Stomach smooth muscle (tissue), 2 donors: ENCODE data around the gene CLCN4.

Source experiments
- H3K27ac ChIP-seq: one replicate; pipeline ENCODE4 v1.7.0; 2013; ENCODE audit warnings: mild to moderate bottlenecking, low read length, inconsistent platforms
- H3K27me3 ChIP-seq, 2 donors: one replicate each; pipeline ENCODE4 v1.7.0; 2013; ENCODE audit warnings: low read length in 2 of 2; ENCODE audit not compliant: insufficient read depth in 2 of 2, control insufficient read depth in 1 of 2
- H3K36me3 ChIP-seq, 2 donors: one replicate each; pipeline ENCODE4 v1.7.0; 2013; ENCODE audit warnings: low read length in 2 of 2; ENCODE audit not compliant: control insufficient read depth in 2 of 2, insufficient read depth in 2 of 2
- H3K4me1 ChIP-seq: one replicate; pipeline ENCODE4 v1.7.0; 2013; ENCODE audit warnings: low read length; ENCODE audit not compliant: control insufficient read depth, insufficient read depth
- H3K4me3 ChIP-seq, 2 donors: one replicate each; pipeline ENCODE4 v1.7.0; 2013; ENCODE audit warnings: low read length in 2 of 2
- H3K9ac ChIP-seq, 2 donors: one replicate each; pipeline ENCODE4 v1.7.0; 2013; ENCODE audit warnings: low read length in 2 of 2, mild to moderate bottlenecking in 1 of 2
- H3K9me3 ChIP-seq, 2 donors: one replicate each; pipeline ENCODE4 v1.7.0; 2013; ENCODE audit warnings: low read length in 2 of 2; ENCODE audit not compliant: control insufficient read depth in 2 of 2
- donor health status: healthy.
- donor health status: Pancreatic carcinoma.

The CLCN4 gene

GRCh38 chrX:10156199-10157031, at the start of gene CLCN4:
CLCN4 (plus strand) TSS chrX:10156975; CDS start chrX:10185033, 28,058 bp downstream.
- Histone ChIP-seq H3K27ac (no peak within 1 kb of the TSS), H3K9ac (peak within 1 kb of the TSS in 1 of 2 donors; percentile 15), H3K36me3 (no peaks in the 10 kb centered on the region)

GRCh38 chrX:10107483-10107882, 49.3 kb upstream of the CLCN4 start:
- Histone ChIP-seq H3K4me1 (peaks cover 47% of the 10 kb centered on the region), H3K9ac (peak overlapping the region in 1 of 2 donors; percentile 22), H3K9me3 (peaks cover 0 to 3% of the 10 kb centered on the region in 2 donors), H3K4me3 (peak overlapping the region in 1 of 2 donors; percentile 8), H3K27ac (peak overlapping the region; percentile 81), H3K27me3 (peaks cover 0 to 2% of the 10 kb centered on the region in 2 donors), H3K36me3 (peaks cover 0 to 4% of the 10 kb centered on the region in 2 donors)

More at GRCh38 chrX:10156199-10157031, at the start of gene CLCN4:
- peaks cover 0 to 4% of the 10 kb centered on the region in 2 donors for H3K9me3 ChIP-seq
- H3K27me3 ChIP-seq: peaks cover 4 to 25% of the 10 kb centered on the region in 2 donors
- H3K4me3 ChIP-seq: peak within 1 kb of the TSS in 1 of 2 donors; percentile 54
- H3K4me1 ChIP-seq: peaks cover 7% of the 10 kb centered on the region

GRCh38 chrX:10108288-10108687, 48.5 kb upstream of the CLCN4 start:
- Histone ChIP-seq H3K36me3 (peaks cover 0 to under 1% of the 10 kb centered on the region in 2 donors), H3K4me1 (peaks cover 49% of the 10 kb centered on the region), H3K4me3 (no peak overlapping the region), H3K27me3 (peaks cover 0 to 3% of the 10 kb centered on the region in 2 donors), H3K9ac (peak overlapping the region in 1 of 2 donors; percentile 5), H3K9me3 (peaks cover 0 to 3% of the 10 kb centered on the region in 2 donors), H3K27ac (peak overlapping the region; percentile 84)

GRCh38 chrX:10109695-10110094, 47.1 kb upstream of the CLCN4 start:
- Histone ChIP-seq H3K27ac (peak overlapping the region; percentile 84), H3K4me1 (peaks cover 49% of the 10 kb centered on the region), H3K4me3 (peak overlapping the region in 1 of 2 donors; percentile 44)

GRCh38 chrX:10110316-10110935, 46.3 kb upstream of the CLCN4 start:
- no peaks in the 10 kb centered on the region for H3K36me3 ChIP-seq
- peak overlapping the region; percentile 20 to 55 for H3K9ac ChIP-seq
- H3K27ac ChIP-seq: peak overlapping the region; percentile 84
- peaks cover 0 to 4% of the 10 kb centered on the region in 2 donors for H3K27me3 ChIP-seq
- H3K4me3 ChIP-seq: peak overlapping the region in 1 of 2 donors; percentile 44
- no peaks in the 10 kb centered on the region for H3K9me3 ChIP-seq
- H3K4me1 ChIP-seq: peaks cover 54% of the 10 kb centered on the region

More at GRCh38 chrX:10109695-10110094, 47.1 kb upstream of the CLCN4 start:
- peaks cover 0 to 4% of the 10 kb centered on the region in 2 donors for H3K27me3 ChIP-seq
- no peaks in the 10 kb centered on the region for H3K9me3 ChIP-seq
- H3K9ac ChIP-seq: no peak overlapping the region
- H3K36me3 ChIP-seq: no peaks in the 10 kb centered on the region

GRCh38 chrX:10110984-10111363, 45.8 kb upstream of the CLCN4 start:
- H3K36me3 ChIP-seq: no peaks in the 10 kb centered on the region
- peak overlapping the region; percentile 20 to 55 for H3K9ac ChIP-seq
- peaks cover 0 to 4% of the 10 kb centered on the region in 2 donors for H3K27me3 ChIP-seq
- peaks cover 54% of the 10 kb centered on the region for H3K4me1 ChIP-seq
- peak overlapping the region; percentile 84 for H3K27ac ChIP-seq
- H3K9me3 ChIP-seq: no peaks in the 10 kb centered on the region
- peak overlapping the region in 1 of 2 donors; percentile 15 for H3K4me3 ChIP-seq

- Histone ChIP-seq H3K36me3 (no peaks in the 10 kb centered on the region), H3K27ac (peak overlapping the region; percentile 84), H3K4me3 (peak overlapping the region in 1 of 2 donors; percentile 29), H3K9ac (peak overlapping the region in 1 of 2 donors; percentile 5), H3K9me3 (no peaks in the 10 kb centered on the region), H3K27me3 (peaks cover 0 to 4% of the 10 kb centered on the region in 2 donors), H3K4me1 (peaks cover 50% of the 10 kb centered on the region)
Measured at GRCh38 chrX:10111364-10112148, 45.2 kb upstream of the CLCN4 start.

- Histone ChIP-seq H3K27me3 (peaks cover 0 to 3% of the 10 kb centered on the region in 2 donors), H3K4me3 (no peak overlapping the region), H3K4me1 (peaks cover 45% of the 10 kb centered on the region), H3K9me3 (no peaks in the 10 kb centered on the region), H3K27ac (peak overlapping the region; percentile 84), H3K9ac (no peak overlapping the region), H3K36me3 (peaks cover 0 to under 1% of the 10 kb centered on the region in 2 donors)
Measured at GRCh38 chrX:10112510-10112909, 44.3 kb upstream of the CLCN4 start.

- H3K4me3 ChIP-seq: no peak overlapping the region
- peaks cover 39% of the 10 kb centered on the region for H3K4me1 ChIP-seq
- H3K9me3 ChIP-seq: no peaks in the 10 kb centered on the region
- peak overlapping the region; percentile 49 for H3K27ac ChIP-seq
- peaks cover 0 to 3% of the 10 kb centered on the region in 2 donors for H3K27me3 ChIP-seq
- peaks cover 2 to 6% of the 10 kb centered on the region in 2 donors for H3K36me3 ChIP-seq
- H3K9ac ChIP-seq: no peak overlapping the region
Measured at GRCh38 chrX:10115082-10115481, 41.7 kb upstream of the CLCN4 start.

GRCh38 chrX:10117301-10117700, 39.5 kb upstream of the CLCN4 start:
- Histone ChIP-seq H3K9me3 (no peaks in the 10 kb centered on the region), H3K27me3 (peaks cover 0 to 3% of the 10 kb centered on the region in 2 donors), H3K4me1 (peaks cover 34% of the 10 kb centered on the region), H3K36me3 (peaks cover 4 to 6% of the 10 kb centered on the region in 2 donors), H3K9ac (no peak overlapping the region), H3K4me3 (no peak overlapping the region), H3K27ac (peak overlapping the region; percentile 31)
